ENCODE results near the gene DERL3. TPM values are rescaled to one million over a fixed set of nuclear protein-coding genes. Genes with fewer than 3 reads are reported as not detected.

The DERL3 gene
- total RNA-seq, 1 donor, result 1.7 TPM

DNA sequence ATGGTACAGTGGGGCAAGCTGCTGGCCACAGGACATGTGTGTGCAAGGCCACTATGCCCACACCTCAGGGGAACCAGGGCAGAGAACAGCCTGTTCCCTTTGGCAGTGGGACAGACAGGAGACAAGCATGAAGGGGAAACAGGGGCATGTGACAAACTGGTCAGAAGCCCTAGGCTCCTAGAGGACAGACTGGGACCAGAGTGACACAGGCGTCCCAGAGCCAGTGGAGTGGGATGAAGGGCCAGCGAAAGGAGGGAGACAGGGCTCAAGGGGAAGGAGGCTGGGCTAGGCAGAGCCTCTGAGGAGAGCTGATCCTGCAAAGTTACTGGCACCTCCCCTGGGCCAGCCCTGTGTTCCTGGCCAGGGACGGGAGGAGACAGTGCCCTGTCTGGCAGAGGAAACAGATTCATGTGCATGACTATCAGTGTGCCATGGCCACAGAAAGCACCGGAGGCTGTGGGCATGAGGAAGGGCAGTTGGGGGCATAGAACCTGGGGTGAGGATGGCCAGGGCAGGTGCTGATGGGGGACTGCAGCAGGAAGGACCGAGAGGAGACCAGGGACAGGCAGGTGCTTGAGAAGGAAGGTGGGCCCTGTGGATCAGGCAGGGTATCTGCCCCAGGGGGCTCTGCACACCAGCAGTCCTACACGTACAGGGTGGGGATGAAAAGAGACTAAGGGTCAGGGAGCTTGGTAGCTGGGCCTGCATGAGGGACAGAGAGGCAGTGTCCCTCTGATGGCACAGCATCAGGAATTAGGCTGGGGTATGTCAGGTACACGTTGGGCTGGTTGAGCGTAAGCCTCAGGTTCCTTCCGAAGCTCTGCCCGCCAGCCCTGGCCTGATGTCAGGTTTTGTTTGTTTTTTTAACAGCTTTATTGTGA, 9.8 kb downstream of the DERL3 start:
- no peaks in the 10 kb centered on the region for H3K9me3 ChIP-seq (ENCODE audit: low read depth, low read length)
- no peak overlapping the region for H3K4me3 ChIP-seq (ENCODE audit: low read length)
- H3K27me3 ChIP-seq (ENCODE audit: insufficient read depth, low read length), result no peaks in the 10 kb centered on the region
- H3K4me1 ChIP-seq (ENCODE audit: insufficient read depth, low read length), result no peaks in the 10 kb centered on the region

- H3K4me3 ChIP-seq (ENCODE audit: low read length), result no peak overlapping the region
- H3K27me3 ChIP-seq (ENCODE audit: insufficient read depth, low read length), result no peaks in the 10 kb centered on the region
- H3K9me3 ChIP-seq (ENCODE audit: low read depth, low read length), result no peaks in the 10 kb centered on the region
- no peaks in the 10 kb centered on the region for H3K4me1 ChIP-seq (ENCODE audit: insufficient read depth, low read length)
These were observed 11.3 kb downstream of the DERL3 start for GRCh38 chr22:23827351-23827995.

DNA sequence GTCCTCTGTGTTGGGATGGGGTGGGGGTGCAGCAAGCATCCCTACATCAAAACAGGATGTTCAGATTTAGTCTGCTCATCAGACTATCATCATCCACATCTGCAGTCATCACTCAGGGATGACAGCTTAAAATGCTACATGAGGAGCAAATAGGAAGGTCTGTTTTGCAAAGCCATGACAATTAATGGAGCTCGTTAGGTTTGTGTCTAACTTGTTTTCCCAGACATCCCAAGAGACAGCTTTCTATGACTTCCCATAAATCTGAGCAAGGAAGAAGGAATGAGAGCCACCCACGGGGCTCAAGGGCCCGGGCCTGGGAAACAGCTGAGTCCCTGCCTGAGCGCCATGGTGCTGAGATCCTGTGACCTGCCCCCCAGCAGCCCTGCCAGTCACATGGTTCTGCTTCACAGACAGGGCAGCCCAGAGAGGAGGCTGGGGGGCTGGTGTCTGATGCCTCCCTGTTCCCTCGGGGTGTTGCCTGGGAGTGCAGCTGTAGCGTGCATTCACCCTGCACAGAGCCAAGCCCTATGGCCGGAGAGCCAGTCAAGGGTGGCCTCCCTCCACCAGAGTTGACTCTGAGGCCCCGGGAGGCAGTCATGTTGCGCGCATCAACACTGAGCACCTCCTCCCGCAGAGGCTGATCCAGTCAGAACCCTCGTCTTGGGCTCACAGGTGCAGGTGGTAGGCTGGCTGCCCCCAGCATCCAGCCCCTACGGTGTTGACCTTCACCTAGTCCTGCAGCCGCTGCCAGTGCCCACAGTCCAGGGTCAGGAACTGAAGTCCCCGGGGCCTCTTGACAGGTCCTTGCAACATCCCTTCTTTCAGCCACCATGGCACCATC, 12.1 kb downstream of the DERL3 start:
- Histone ChIP-seq H3K4me1 (ENCODE audit: insufficient read depth, low read length) (no peaks in the 10 kb centered on the region), H3K9me3 (ENCODE audit: low read depth, low read length) (no peaks in the 10 kb centered on the region), H3K27me3 (ENCODE audit: insufficient read depth, low read length) (no peaks in the 10 kb centered on the region), H3K4me3 (ENCODE audit: low read length) (no peak overlapping the region)

DNA sequence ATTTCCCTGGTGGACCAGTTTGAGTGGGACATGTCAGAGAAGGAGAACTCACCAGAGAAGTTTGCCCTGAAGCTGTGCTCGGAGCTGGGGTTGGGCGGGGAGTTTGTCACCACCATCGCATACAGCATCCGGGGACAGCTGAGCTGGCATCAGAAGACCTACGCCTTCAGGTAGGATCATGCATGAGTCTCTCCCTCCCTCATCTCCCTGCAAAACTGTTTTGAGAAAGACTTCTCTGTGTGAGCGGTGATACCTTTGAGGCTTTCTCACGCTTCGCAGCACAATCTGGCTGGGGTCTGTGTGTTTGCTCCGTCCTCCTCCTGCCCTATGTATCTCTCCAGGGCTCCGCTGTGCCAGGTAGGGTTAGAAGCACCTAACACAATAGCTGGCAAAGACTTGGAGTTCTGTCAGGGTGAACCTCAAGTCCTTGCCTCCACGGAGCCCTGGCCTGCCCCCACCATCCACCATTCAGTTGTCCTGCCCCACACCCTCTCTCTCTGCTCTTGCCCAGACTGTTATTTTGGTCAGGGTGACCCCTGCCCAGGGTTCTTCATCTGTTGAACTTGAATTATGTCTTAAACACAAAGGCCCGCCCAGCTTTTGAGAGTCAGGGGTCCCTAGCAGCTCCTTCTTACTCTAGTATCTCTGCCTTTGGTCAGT, 13.4 kb downstream of the DERL3 start:
- Histone ChIP-seq H3K4me1 (ENCODE audit: insufficient read depth, low read length) (peaks cover 6% of the 10 kb centered on the region), H3K27me3 (ENCODE audit: insufficient read depth, low read length) (no peaks in the 10 kb centered on the region), H3K4me3 (ENCODE audit: low read length) (no peak overlapping the region), H3K9me3 (ENCODE audit: low read depth, low read length) (no peaks in the 10 kb centered on the region)

GRCh38 chr22:23824476-23825245, 14.1 kb downstream of the DERL3 start:
- Histone ChIP-seq H3K27me3 (ENCODE audit: insufficient read depth, low read length) (no peaks in the 10 kb centered on the region), H3K9me3 (ENCODE audit: low read depth, low read length) (no peaks in the 10 kb centered on the region), H3K4me3 (ENCODE audit: low read length) (no peak overlapping the region), H3K4me1 (ENCODE audit: insufficient read depth, low read length) (peaks cover 6% of the 10 kb centered on the region)

DNA sequence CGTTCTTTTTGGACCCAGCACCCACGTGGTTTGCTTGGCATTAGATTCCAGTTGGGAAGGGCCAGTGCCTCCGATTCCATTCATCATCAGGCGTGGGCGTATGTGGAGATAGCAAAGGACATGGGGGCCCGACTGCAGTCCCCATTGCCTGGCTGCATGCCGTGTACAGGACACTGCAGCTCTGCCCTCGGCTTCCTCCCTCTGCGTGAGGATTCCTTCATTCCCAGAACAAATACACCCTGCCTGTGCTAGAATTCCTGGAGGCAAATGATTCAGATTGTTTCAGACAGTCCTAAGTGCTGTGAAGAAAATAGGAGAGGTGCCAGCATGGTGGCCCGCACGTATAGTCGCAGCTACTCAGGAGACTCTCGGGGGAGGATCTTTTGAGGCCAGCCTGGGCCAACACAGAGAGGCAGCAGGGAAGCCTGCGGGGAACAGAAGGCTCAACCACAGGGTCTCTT, 15.4 kb downstream of the DERL3 start:
- Histone ChIP-seq H3K9me3 (ENCODE audit: low read depth, low read length) (no peaks in the 10 kb centered on the region), H3K4me1 (ENCODE audit: insufficient read depth, low read length) (peaks cover 10% of the 10 kb centered on the region), H3K27me3 (ENCODE audit: insufficient read depth, low read length) (no peaks in the 10 kb centered on the region), H3K4me3 (ENCODE audit: low read length) (no peak overlapping the region)

- H3K4me1 ChIP-seq (ENCODE audit: insufficient read depth, low read length), result peaks cover 13% of the 10 kb centered on the region
- no peaks in the 10 kb centered on the region for H3K27me3 ChIP-seq (ENCODE audit: insufficient read depth, low read length)
- H3K9me3 ChIP-seq (ENCODE audit: low read depth, low read length), result no peaks in the 10 kb centered on the region
- H3K4me3 ChIP-seq (ENCODE audit: low read length), result no peak overlapping the region
These were observed 16.6 kb downstream of the DERL3 start for GRCh38 chr22:23822101-23822671.

GRCh38 chr22:23820748-23821211, 18.0 kb downstream of the DERL3 start:
- peaks cover 13% of the 10 kb centered on the region for H3K4me1 ChIP-seq (ENCODE audit: insufficient read depth, low read length)
- H3K9me3 ChIP-seq (ENCODE audit: low read depth, low read length), result no peaks in the 10 kb centered on the region
- H3K4me3 ChIP-seq (ENCODE audit: low read length), result no peak overlapping the region
- H3K27me3 ChIP-seq (ENCODE audit: insufficient read depth, low read length), result no peaks in the 10 kb centered on the region

DNA sequence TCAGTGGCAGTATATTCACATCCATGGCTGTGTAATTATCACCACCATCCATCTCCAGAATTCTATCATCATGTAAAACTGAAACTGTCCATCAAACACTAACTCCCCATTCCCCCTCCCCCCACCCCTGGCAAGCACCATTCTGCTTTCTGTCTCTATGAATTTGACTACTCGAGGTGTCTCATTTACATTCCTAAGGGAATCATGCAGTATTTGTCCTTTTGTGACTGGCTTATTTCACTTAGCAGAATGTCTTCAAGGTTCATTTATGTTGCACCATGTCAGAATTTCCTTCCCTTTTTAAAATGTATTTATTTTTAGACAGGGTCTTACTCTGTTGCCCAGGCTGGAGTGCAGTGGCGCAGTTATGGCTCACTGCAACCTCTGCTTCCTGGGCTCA, 20.3 kb downstream of the DERL3 start:
- no peaks in the 10 kb centered on the region for H3K27me3 ChIP-seq (ENCODE audit: insufficient read depth, low read length)
- H3K9me3 ChIP-seq (ENCODE audit: low read depth, low read length), result no peaks in the 10 kb centered on the region
- peaks cover 13% of the 10 kb centered on the region for H3K4me1 ChIP-seq (ENCODE audit: insufficient read depth, low read length)
- no peak overlapping the region for H3K4me3 ChIP-seq (ENCODE audit: low read length)

GRCh38 chr22:23817146-23817545, 21.7 kb downstream of the DERL3 start:
- peaks cover 13% of the 10 kb centered on the region for H3K4me1 ChIP-seq (ENCODE audit: insufficient read depth, low read length)
- H3K9me3 ChIP-seq (ENCODE audit: low read depth, low read length), result no peaks in the 10 kb centered on the region
- no peaks in the 10 kb centered on the region for H3K27me3 ChIP-seq (ENCODE audit: insufficient read depth, low read length)
- no peak overlapping the region for H3K4me3 ChIP-seq (ENCODE audit: low read length)

- Histone ChIP-seq H3K9me3 (ENCODE audit: low read depth, low read length) (no peaks in the 10 kb centered on the region), H3K4me1 (ENCODE audit: insufficient read depth, low read length) (peaks cover 13% of the 10 kb centered on the region), H3K4me3 (ENCODE audit: low read length) (no peak overlapping the region), H3K27me3 (ENCODE audit: insufficient read depth, low read length) (no peaks in the 10 kb centered on the region)
These were observed 22.4 kb downstream of the DERL3 start for GRCh38 chr22:23816156-23816976.

GRCh38 chr22:23815541-23816155, 23.2 kb downstream of the DERL3 start:
- Histone ChIP-seq H3K27me3 (ENCODE audit: insufficient read depth, low read length) (no peaks in the 10 kb centered on the region), H3K4me3 (ENCODE audit: low read length) (no peak overlapping the region), H3K4me1 (ENCODE audit: insufficient read depth, low read length) (peaks cover 9% of the 10 kb centered on the region), H3K9me3 (ENCODE audit: low read depth, low read length) (no peaks in the 10 kb centered on the region)

GRCh38 chr22:23812378-23812777, 26.4 kb downstream of the DERL3 start:
- H3K9me3 ChIP-seq (ENCODE audit: low read depth, low read length), result no peaks in the 10 kb centered on the region
- H3K4me3 ChIP-seq (ENCODE audit: low read length), result no peak overlapping the region
- no peaks in the 10 kb centered on the region for H3K27me3 ChIP-seq (ENCODE audit: insufficient read depth, low read length)
- H3K4me1 ChIP-seq (ENCODE audit: insufficient read depth, low read length), result no peaks in the 10 kb centered on the region

All from mononuclear cell (primary cell).